GM21786 (cell line): ENCODE measurements around the gene CDKAL1.
"Not testable (repeated sequence)": the region's sequence is repeated elsewhere in the genome, so short reads cannot be mapped to it uniquely, and the experiment has no call there.

Experiments used
- ATAC-seq: cut with Tn5 transposase; IDR thresholded peaks from one replicate; pipeline ENCODE4 v1.9.1; 2021; ENCODE audit not compliant: unreplicated experiment

CDKAL1 gene

GRCh38 chr6:20706238-20706938 lies 172.1 kb downstream of the CDKAL1 start:
- ATAC-seq: no peak

DNA sequence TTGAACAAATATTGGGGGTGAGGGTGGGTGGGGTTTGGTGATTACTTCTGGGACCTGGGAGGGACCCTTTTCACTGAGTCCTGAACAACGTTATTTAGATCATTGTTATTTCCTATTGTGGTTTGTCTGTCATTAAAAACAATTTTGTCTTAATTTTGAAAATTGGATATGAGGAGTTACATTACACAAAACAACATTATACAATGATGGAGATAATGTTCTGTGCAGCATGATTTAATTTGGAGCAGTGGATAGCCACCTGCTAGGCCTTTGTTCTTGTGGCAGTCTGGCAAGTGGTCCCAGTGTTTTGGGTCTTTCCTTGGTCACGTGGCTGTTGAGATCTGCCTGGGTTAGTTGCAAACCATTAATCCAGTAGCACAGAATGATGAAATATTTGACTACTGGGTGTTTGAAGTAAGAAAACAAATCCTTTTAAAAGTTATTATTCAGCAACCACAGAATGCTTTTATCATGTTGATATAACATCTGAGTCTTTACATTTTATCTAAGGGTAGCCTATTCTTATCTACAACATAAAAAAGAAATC lies 172.8 kb downstream of the CDKAL1 start:
- ATAC-seq: no peak

GRCh38 chr6:20707870-20708269 lies 173.6 kb downstream of the CDKAL1 start:
- no peak for ATAC-seq

DNA sequence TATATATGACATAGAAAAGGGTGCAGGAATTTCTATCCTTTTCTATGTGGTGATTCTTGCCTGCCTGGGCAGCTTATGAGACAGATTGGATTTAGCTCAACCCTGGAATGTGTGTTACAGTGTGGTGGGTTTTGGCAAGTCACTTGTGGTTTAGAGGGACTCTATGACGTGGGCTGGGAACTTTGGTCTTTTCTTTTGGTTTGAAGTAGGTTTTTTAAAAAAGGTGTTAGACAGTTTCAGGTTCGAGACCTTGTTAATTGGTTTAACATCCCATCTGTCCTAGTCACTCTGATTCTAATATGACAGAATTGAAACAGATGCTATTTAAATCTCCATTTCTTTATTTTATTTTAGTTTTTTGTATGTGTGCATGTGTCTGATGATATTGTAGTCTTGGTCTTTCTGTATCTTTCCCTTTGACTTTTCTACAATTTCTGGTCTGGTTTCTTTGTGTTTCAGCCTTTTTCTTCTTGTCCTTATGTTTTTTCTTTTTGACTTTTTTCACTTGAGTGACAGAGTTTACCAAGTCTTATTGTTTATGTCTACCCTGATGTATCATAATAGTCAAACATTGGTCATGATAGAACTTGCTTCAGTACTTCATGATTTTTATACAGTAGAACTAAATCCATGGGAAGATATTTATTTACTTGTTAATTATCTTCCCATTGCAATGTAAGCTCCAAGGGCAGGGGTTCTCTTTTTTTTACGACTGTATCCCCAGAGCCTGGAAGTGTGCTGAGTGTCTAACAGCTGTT lies 174.3 kb downstream of the CDKAL1 start:
- peak; percentile 79 for ATAC-seq

- no peak for ATAC-seq
Measured at GRCh38 chr6:20709451-20709850, 175.2 kb downstream of the CDKAL1 start.

- no peak for ATAC-seq
Measured at GRCh38 chr6:20710341-20710740, 176.1 kb downstream of the CDKAL1 start.

DNA sequence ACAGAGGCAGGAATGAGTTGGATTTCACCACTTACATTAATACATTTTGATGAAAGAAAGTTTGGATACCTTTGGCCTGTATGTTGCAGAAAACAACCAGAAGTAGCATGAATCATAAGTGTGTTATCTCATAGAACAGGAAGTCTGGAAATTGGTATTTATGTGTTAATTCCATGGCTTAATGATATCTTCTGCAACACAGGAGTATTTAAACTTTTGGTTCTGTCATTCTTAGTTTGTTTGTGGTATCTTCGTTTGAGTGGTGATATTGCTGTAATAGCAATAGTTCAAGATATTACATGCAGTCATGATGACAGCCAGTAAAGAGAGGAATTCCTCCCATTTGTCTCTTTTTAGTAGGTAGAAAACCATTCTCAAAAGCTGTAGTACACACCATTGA lies 177.3 kb downstream of the CDKAL1 start:
- ATAC-seq: no peak

GRCh38 chr6:20712011-20712410 lies 177.8 kb downstream of the CDKAL1 start:
- ATAC-seq: no peak

DNA sequence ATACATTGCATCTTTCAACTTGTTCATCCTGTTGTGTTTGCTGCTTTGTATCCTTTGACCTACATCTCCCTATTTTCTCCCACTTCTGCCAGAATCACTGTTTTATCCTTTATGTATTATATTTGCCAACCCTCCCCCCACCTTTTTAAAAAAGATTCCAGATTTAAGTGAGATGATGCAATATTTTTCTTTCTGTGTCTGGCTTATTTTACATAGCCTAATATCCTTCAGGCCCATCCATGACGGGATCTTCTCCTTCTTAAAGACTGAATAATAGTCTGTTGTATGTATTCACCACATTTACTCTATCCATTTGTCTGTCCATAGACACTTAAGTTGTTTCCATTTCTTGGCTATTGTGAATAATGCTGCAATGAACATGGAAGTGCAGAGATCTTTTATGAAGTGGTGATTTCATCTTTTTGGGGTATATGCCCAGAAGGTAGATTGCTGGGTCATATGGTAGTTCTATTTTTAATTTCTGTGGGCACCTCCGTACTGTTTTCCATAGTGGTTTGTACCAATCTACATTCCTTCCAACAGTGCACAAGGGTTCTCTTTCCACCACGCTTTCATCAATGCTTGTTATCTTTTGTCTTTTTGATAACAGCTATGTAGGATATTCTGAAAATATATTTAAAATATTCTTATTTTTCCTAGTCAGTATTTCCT lies 181.0 kb downstream of the CDKAL1 start:
- no peak for ATAC-seq

DNA sequence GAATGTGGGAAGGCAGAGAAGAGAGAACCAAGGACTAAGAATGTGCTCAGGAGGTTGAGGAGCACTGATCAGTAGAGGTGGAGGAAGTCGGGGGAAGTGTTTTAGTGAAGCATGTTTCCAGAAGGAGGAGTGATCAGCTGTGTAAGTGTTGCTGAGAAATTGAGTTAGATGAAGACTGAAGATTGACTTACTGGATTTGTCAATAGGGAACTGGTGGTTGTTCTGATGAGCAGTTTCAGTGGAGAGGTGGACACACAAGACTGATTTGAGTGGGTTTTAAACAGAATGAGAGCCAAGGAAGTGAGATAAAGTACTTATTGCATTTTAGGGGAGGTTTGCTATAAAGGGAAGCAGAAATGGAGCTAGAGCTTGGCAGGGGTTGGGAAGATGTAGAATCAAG lies 182.6 kb downstream of the CDKAL1 start:
- peak; percentile 62 for ATAC-seq

GRCh38 chr6:20717743-20718142 lies 183.5 kb downstream of the CDKAL1 start:
- ATAC-seq: no peak

GRCh38 chr6:20718705-20719653 lies 184.7 kb downstream of the CDKAL1 start:
- ATAC-seq: no peak

- no peak for ATAC-seq
Measured at GRCh38 chr6:20719980-20720379, 185.7 kb downstream of the CDKAL1 start.

- ATAC-seq: not testable (repeated sequence)
Measured at GRCh38 chr6:20721121-20721520, 186.9 kb downstream of the CDKAL1 start.

- ATAC-seq: peak; percentile 54
Measured at GRCh38 chr6:20722455-20722854, 188.2 kb downstream of the CDKAL1 start.

- no peak for ATAC-seq
Measured at GRCh38 chr6:20723236-20723635, 189.0 kb downstream of the CDKAL1 start.

DNA sequence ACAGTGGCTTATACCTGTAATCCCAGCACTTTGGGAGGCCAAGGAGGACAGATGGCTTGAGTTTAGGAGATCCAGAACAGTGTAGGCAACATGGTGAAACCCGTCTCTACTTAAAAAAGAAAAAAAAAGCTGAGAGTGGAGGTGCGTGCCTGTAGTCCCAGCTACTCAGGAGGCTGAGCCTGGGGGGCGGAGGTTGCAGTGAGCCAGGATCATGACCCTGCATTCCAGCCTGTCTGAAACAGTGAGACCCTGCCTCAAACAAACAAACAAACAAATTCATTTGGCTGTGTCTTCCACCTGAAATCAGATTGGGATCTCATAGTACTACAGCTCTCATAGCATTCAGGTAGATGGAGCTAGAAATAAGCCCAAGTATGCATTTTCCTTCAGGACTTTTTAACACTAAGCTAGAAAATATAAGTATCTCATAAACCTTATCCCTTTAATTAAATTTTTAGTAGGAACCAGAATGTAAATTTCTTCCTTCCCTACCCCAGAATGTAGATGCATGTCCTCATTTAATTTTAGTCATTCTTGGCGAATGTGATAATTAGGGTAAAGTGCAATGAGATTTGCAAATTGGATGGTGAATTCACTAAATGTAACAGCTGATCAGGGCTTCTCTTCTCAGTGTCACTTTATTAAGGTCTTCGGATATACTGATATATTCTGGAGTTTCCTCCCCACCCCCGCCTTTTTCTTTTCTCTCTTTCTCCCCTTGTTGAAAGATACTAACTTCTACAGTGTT lies 190.4 kb downstream of the CDKAL1 start:
- no peak for ATAC-seq

GRCh38 chr6:20725235-20725634 lies 191.0 kb downstream of the CDKAL1 start:
- not testable (repeated sequence) for ATAC-seq

GRCh38 chr6:20729086-20729485 lies 194.8 kb downstream of the CDKAL1 start:
- no peak for ATAC-seq

DNA sequence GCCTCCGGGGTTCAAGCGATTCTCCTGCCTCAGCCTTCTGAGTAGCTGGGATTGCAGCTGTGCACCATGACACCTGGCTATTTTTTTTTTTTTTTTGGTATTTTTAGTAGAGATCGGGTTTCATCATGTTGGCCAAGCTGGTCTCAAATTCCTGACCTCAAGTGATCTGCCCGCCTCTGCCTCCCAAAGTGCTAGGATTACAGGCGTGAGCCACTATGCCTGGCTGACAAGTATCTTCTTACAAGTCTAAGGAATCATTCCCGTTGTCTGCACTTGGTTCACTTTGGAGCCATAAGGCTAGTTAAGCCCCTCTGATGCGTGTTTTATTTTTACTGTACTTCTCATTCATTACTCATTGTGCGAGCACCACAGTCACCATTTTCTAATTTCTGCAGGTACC lies 198.1 kb downstream of the CDKAL1 start:
- ATAC-seq: not testable (repeated sequence)
